NT2/D1 (cell line): Measurements from ENCODE around the gene ZNF664.

Experiments used
- DNase-seq: peaks from one replicate; pipeline ENCODE4 v3.0.0-alpha.2; 2011; ENCODE audit warnings: low read depth, low spot score
- H3K27me3 ChIP-seq: 2 replicates; pipeline ENCODE4 v1.6.0; 2011; ENCODE audit warnings: mild to moderate bottlenecking; ENCODE audit not compliant: insufficient read length, insufficient read depth
- H3K36me3 ChIP-seq: 2 replicates; pipeline ENCODE4 v1.6.1; 2011; ENCODE audit warnings: mild to moderate bottlenecking, low read length, mixed read lengths; ENCODE audit not compliant: insufficient read depth, insufficient read length
- H3K4me1 ChIP-seq: 2 replicates; pipeline ENCODE4 v1.5.1; 2011; ENCODE audit not compliant: insufficient read depth, insufficient read length
- H3K4me3 ChIP-seq: 2 replicates; pipeline ENCODE4 v1.5.1; 2011; ENCODE audit warnings: low read depth; ENCODE audit not compliant: insufficient read length
- H3K9ac ChIP-seq: 2 replicates; pipeline ENCODE4 v1.6.0; 2011; ENCODE audit warnings: low read depth; ENCODE audit not compliant: insufficient read length
- H3K9me3 ChIP-seq: 2 replicates; pipeline ENCODE4 v1.5.1; 2011; ENCODE audit warnings: mild to moderate bottlenecking, low read length; ENCODE audit not compliant: insufficient read depth
- SUZ12 ChIP-seq: IDR thresholded peaks from 2 replicates; pipeline ENCODE4 v1.6.1; 2011; ENCODE audit not compliant: insufficient read length, insufficient read depth; ENCODE audit errors: extremely low read depth
- YY1 ChIP-seq: IDR thresholded peaks from 2 replicates; pipeline ENCODE4 v1.6.1; 2011; ENCODE audit not compliant: insufficient read length, insufficient read depth
- ZNF274 ChIP-seq: IDR thresholded peaks from 2 replicates; pipeline ENCODE4 v1.6.1; 2011; ENCODE audit warnings: mild to moderate bottlenecking, low read depth, low read length

The ZNF664 gene

DNA sequence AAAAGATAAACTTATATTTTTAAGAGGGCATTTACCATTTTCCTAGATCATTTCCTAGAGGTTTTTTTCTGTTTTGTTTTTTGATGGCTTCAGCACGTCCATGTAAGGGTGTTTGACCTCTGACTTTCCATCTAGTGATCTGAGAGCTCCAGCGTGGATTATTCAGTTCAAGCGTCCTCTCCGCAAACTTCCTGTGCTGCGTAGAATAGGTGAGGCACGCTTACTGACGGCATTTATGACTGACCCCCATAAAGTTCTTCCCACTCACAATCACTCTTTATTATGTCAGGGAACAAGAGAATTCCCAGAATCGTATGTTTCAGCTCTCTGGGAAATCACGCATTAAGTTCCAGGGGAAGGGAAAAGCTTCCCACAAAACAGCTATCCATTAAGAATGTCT is 16.8 kb upstream of the ZNF664 start:
- no peak overlapping the region for H3K9ac ChIP-seq
- DNase-seq, result no peak
- H3K36me3 ChIP-seq, result no peaks in the 10 kb centered on the region
- TF ChIP-seq SUZ12, result no peak
- TF ChIP-seq YY1, result no peak
- TF ChIP-seq ZNF274, result no peak
- H3K9me3 ChIP-seq, result no peaks in the 10 kb centered on the region
- H3K4me3 ChIP-seq, result no peak overlapping the region
- peaks cover 52% of the 10 kb centered on the region for H3K27me3 ChIP-seq
- H3K4me1 ChIP-seq, result peaks cover 3% of the 10 kb centered on the region

DNA sequence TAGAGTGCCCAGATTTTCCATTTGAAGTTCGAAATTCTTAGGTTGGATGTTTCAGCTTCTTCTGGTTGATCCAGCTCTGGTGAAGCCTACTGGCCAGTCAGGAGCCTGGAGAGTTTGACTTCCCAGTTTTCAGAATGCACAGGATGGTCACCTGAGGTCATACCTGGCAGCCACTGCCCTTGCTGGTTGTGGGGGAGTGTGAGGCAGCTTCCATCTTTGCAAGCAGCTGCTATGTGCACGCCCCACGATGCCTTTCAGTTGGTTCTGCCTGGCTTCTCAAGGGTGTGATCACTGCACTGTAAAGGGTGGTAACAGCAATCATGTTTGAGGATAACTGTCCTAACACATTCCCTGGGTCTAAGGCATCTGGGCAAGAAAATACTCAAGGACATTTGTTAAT is 15.8 kb upstream of the ZNF664 start:
- no peak for DNase-seq
- H3K9me3 ChIP-seq, result no peaks in the 10 kb centered on the region
- no peaks in the 10 kb centered on the region for H3K36me3 ChIP-seq
- H3K4me3 ChIP-seq, result no peak overlapping the region
- H3K4me1 ChIP-seq, result peaks cover 3% of the 10 kb centered on the region
- TF ChIP-seq ZNF274 (no peak), SUZ12 (no peak), YY1 (no peak)
- no peak overlapping the region for H3K9ac ChIP-seq
- peaks cover 59% of the 10 kb centered on the region for H3K27me3 ChIP-seq

GRCh38 chr12:123958462-123958861 is 14.6 kb upstream of the ZNF664 start:
- H3K27me3 ChIP-seq, result peaks cover 72% of the 10 kb centered on the region

GRCh38 chr12:123958876-123959275 is 14.1 kb upstream of the ZNF664 start:
- no peaks in the 10 kb centered on the region for H3K36me3 ChIP-seq
- H3K9me3 ChIP-seq, result no peaks in the 10 kb centered on the region

More at GRCh38 chr12:123958462-123958861, 14.6 kb upstream of the ZNF664 start:
- DNase-seq, result no peak
- Histone ChIP-seq H3K9ac (peak overlapping the region; percentile 11), H3K4me3 (no peak overlapping the region), H3K4me1 (peaks cover 3% of the 10 kb centered on the region), H3K9me3 (no peaks in the 10 kb centered on the region), H3K36me3 (no peaks in the 10 kb centered on the region)
- TF ChIP-seq YY1 (no peak), SUZ12 (no peak), ZNF274 (no peak)

GRCh38 chr12:123960029-123960735 is 12.8 kb upstream of the ZNF664 start:
- peaks cover 76% of the 10 kb centered on the region for H3K27me3 ChIP-seq
- no peaks in the 10 kb centered on the region for H3K36me3 ChIP-seq
- H3K9ac ChIP-seq, result no peak overlapping the region
- H3K4me1 ChIP-seq, result peaks cover 3% of the 10 kb centered on the region
- no peak for TF ChIP-seq YY1
- TF ChIP-seq ZNF274, result no peak
- TF ChIP-seq SUZ12, result no peak
- H3K9me3 ChIP-seq, result no peaks in the 10 kb centered on the region
- no peak for DNase-seq
- H3K4me3 ChIP-seq, result no peak overlapping the region

More at GRCh38 chr12:123958876-123959275, 14.1 kb upstream of the ZNF664 start:
- TF ChIP-seq SUZ12 (no peak), ZNF274 (no peak), YY1 (no peak)
- H3K9ac ChIP-seq, result no peak overlapping the region
- H3K4me1 ChIP-seq, result peaks cover 3% of the 10 kb centered on the region
- no peak for DNase-seq
- peaks cover 76% of the 10 kb centered on the region for H3K27me3 ChIP-seq
- no peak overlapping the region for H3K4me3 ChIP-seq

DNA sequence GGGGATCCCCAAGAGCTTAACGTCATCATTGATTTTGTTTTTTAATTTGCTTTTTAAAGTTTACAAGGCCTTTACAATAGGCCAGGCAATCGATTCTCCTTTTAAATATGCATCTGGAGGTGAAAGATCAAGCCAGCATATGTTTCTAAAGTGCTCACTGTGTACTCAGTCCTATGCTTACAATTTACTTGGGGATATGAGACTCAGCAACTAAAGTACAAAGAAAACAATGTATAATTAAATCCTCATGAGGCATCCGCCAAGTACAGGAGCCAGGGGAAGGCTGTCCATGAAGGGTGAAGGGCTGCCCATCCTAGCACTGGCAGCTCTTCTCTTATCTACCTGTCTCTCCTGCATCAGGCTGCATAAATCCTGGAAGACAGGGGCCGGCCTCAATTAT is 12.2 kb upstream of the ZNF664 start:
- no peak for DNase-seq
- Histone ChIP-seq H3K4me3 (no peak overlapping the region), H3K9ac (no peak overlapping the region), H3K9me3 (no peaks in the 10 kb centered on the region), H3K36me3 (no peaks in the 10 kb centered on the region), H3K4me1 (peaks cover 3% of the 10 kb centered on the region), H3K27me3 (peaks cover 76% of the 10 kb centered on the region)
- no peak for TF ChIP-seq SUZ12
- no peak for TF ChIP-seq ZNF274
- TF ChIP-seq YY1, result no peak

GRCh38 chr12:123961585-123962345 is 11.2 kb upstream of the ZNF664 start:
- Histone ChIP-seq H3K36me3 (no peaks in the 10 kb centered on the region), H3K4me1 (peaks cover 3% of the 10 kb centered on the region), H3K4me3 (no peak overlapping the region), H3K9me3 (no peaks in the 10 kb centered on the region), H3K9ac (no peak overlapping the region), H3K27me3 (peaks cover 85% of the 10 kb centered on the region)
- DNase-seq, result no peak
- TF ChIP-seq ZNF274 (no peak), SUZ12 (no peak), YY1 (no peak)
